Left lung (tissue), 10 donors: ENCODE results near the gene CHRM4. TPM values are rescaled to one million over a fixed set of nuclear protein-coding genes. Genes with fewer than 3 reads are reported as not detected.
A peak's percentile ranks its signal among the peaks of the same experiment; 100 is the strongest.
"Not testable (repeated sequence)": the region's sequence is repeated elsewhere in the genome, so short reads cannot be mapped to it uniquely, and the experiment has no call there.

ENCODE experiments used
- ATAC-seq: fragments of 200-7000 bp; cut with Tn5 transposase; one replicate; pipeline ENCODE4 v1.9.1; 2020; ENCODE audit warnings: moderate library complexity
- DNase-seq, 4 donors: peaks; one replicate each; pipeline ENCODE4 v3.0.0-alpha.2; 2013 to 2020
- H3K27ac ChIP-seq, 2 donors: fragments of 200-600 bp; sonication (generic) in 1 of 2; one replicate each; pipeline versions ENCODE4 v1.5.0 to v1.8.0; 2020 to 2021
- H3K27me3 ChIP-seq, 2 donors: fragments of 200-600 bp; sonication (generic) in 1 of 2; one replicate each; pipeline versions ENCODE4 v1.5.0 to v1.8.0; 2020 to 2021
- H3K36me3 ChIP-seq, 2 donors: fragments of 200-600 bp; sonication (generic) in 1 of 2; one replicate each; pipeline versions ENCODE4 v1.5.0 to v1.8.0; 2020 to 2021
- H3K4me1 ChIP-seq, 2 donors: fragments of 200-600 bp; one replicate each; pipeline ENCODE4 v1.8.0; 2021
- H3K4me3 ChIP-seq, 2 donors: fragments of 200-600 bp; sonication (generic) in 1 of 2; one replicate each; pipeline versions ENCODE4 v1.5.0 to v1.8.0; 2020 to 2021; ENCODE audit warnings: mild to moderate bottlenecking in 1 of 2
- H3K9me3 ChIP-seq, 2 donors: fragments of 200-600 bp; sonication (generic) in 1 of 2; one replicate each; pipeline versions ENCODE4 v1.5.0 to v1.8.0; 2020 to 2021
- CTCF ChIP-seq, 2 donors: fragments of 200-600 bp; sonication (generic) in 1 of 2; IDR thresholded peaks; one replicate each; pipeline versions ENCODE4 v1.5.0 to v1.8.0; 2021; ENCODE audit warnings: antibody characterized with exemption in 2 of 2
- intact Hi-C, 2 donors: fragments of 100-400 bp; cut with DNase I; formaldehyde crosslinking; loops; one replicate each; pipeline versions ENCODE4 v1.11.2 to v1.14.2; 2022
- polyA plus RNA-seq, 6 donors: library from polyadenylated mRNA; unstranded; fragments of 120-200 nt; gene quantifications; one replicate each; pipeline ENCODE4 v1.2.1, GENCODE V29; 2013; ENCODE audit not compliant: insufficient read length in 6 of 6
- total RNA-seq, 2 donors: library from RNA; stranded (reverse); fragmentation: NEBNext Ultra II Directional; extraction: Animal tissue kit (Norgen Biotek cat#: 25700); gene quantifications; one replicate each; pipeline ENCODE4 v1.2.1, GENCODE V29; 2021
- donor health status: DM: no; HTN: yes; CAD: no.
- donor health status: DM: no; HTN: no; CAD: no.

CHRM4 gene
- total and polyA plus RNA-seq, 8 donors = 0.10 to 0.21 (median 0.14) TPM; not detected in 3

DNA sequence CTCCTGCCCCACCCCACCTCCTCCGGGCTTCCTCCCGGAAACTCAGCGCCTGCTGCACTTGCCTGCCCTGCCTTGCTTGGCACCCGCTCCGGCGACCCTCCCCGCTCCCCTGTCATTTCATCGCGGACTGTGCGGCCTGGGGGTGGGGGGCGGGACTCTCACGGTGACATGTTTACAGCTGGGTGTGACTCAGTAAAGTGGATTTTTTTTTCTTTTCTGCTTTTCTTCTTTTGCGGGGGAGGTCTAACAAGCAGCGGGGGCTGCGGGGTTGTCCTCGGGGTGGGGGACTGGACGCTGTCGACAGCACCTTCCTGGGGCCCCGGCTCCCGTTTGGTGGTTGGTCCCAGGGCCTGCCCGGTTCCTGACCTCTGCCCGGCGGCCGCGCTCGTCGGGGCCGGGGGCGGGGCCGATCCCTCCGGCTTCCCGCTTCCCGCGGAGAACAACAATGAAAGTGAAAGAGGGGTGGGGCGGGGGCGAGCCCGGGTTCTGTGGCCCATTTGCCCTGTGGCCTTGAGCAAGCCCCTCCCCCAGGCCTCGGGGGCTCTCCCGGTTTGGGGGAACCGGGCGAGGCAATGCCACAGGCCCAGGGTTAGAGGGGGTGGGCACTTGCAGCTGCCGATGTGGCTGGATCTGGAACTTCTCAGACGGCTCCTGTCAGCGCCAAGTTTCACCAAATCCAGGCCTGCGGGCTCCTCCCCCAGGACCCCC is 11.1 kb downstream of the CHRM4 start:
- H3K9me3 ChIP-seq = no peaks in the 10 kb centered on the region
- peak overlapping the region; percentile 61 to 68 for H3K27ac ChIP-seq
- H3K4me3 ChIP-seq = peak overlapping the region; percentile 67 to 70
- intact Hi-C loops = no loop called here
- peak in 3 of 4 donors; percentile 68 to 92 (median 79) for DNase-seq
- H3K27me3 ChIP-seq = peaks cover 0 to 36% of the 10 kb centered on the region in 2 donors
- TF ChIP-seq CTCF (IDR thresholded peaks at IDR 0.05) = no peak
- peaks cover 5 to 41% of the 10 kb centered on the region in 2 donors for H3K4me1 ChIP-seq
- H3K36me3 ChIP-seq = peaks cover 0 to 34% of the 10 kb centered on the region in 2 donors
- peak; percentile 75 for ATAC-seq

DNA sequence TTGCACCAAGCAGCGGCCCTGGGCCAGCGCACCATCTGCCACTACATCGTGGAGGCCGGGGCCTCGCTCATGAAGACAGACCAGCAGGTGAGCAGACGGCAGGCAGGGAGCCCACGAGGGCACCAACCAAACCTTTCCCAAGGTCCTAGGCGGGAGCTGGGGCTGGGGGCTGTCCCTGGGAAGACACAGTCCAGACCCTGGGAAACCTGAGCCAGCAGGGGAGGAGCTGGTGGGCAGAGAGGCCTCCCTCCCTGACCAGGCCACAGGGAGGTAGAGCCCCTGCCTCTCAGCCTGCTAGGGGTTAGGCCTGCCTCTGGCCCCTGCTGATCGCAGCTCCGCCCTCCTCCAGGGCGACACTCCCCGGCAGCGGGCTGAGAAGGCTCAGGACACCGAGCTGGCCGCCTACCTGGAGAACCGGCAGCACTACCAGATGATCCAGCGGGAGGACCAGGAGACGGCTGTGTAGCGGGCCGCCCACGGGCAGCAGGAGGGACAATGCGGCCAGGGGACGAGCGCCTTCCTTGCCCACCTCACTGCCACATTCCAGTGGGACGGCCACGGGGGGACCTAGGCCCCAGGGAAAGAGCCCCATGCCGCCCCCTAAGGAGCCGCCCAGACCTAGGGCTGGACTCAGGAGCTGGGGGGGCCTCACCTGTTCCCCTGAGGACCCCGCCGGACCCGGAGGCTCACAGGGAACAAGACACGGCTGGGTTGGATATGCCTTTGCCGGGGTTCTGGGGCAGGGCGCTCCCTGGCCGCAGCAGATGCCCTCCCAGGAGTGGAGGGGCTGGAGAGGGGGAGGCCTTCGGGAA is 11.9 kb downstream of the CHRM4 start:
- ATAC-seq = peak; percentile 18
- DNase-seq, H3K9me3 ChIP-seq, intact Hi-C loops, H3K4me3 ChIP-seq: not testable (repeated sequence)
- peaks cover 5 to 41% of the 10 kb centered on the region in 2 donors for H3K4me1 ChIP-seq
- peak overlapping the region; percentile 61 to 68 for H3K27ac ChIP-seq
- peaks cover 0 to 29% of the 10 kb centered on the region in 2 donors for H3K27me3 ChIP-seq
- peaks cover 0 to 42% of the 10 kb centered on the region in 2 donors for H3K36me3 ChIP-seq

GRCh38 chr11:46378811-46379481 is 12.6 kb downstream of the CHRM4 start:
- H3K4me3 ChIP-seq = no peak overlapping the region
- peak overlapping the region in 1 of 2 donors; percentile 68 for H3K27ac ChIP-seq
- no peak for ATAC-seq
- peaks cover 0 to 49% of the 10 kb centered on the region in 2 donors for H3K36me3 ChIP-seq
- DNase-seq = no peak
- H3K9me3 ChIP-seq = no peaks in the 10 kb centered on the region
- H3K27me3 ChIP-seq = peaks cover 0 to 29% of the 10 kb centered on the region in 2 donors
- TF ChIP-seq CTCF (IDR thresholded peaks at IDR 0.05) = no peak
- intact Hi-C loops = no loop called here
- H3K4me1 ChIP-seq = peaks cover 5 to 41% of the 10 kb centered on the region in 2 donors

DNA sequence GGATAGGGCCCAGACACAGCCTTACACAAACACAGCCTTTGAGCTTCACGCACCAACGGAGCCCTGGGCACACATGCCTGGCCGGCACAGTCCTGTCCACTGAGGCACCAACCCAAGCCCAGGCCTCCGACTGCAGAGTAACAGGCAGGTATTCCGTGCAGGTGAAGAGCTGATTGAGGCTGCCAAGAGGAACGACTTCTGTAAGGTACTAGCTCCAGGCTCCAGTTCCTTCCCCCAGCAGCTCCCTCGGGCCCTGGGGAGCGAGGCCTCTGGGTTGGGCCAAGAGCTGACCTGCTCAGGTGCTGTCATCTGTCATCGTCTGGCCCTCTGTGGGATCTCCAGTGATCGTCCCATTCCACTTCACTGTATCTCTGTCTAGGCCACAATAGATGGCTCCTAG is 13.3 kb downstream of the CHRM4 start:
- Histone ChIP-seq H3K4me3 (no peak overlapping the region), H3K27ac (no peak overlapping the region)
- intact Hi-C loops = no loop called here

More for the DNA sequence above, 13.3 kb downstream of the CHRM4 start:
- Histone ChIP-seq H3K4me1 (peaks cover 5 to 41% of the 10 kb centered on the region in 2 donors), H3K36me3 (peaks cover 0 to 56% of the 10 kb centered on the region in 2 donors), H3K27me3 (peaks cover 0 to 25% of the 10 kb centered on the region in 2 donors), H3K9me3 (no peaks in the 10 kb centered on the region)
- ATAC-seq (no peak), DNase-seq (no peak)
- TF ChIP-seq CTCF (IDR thresholded peaks at IDR 0.05) = no peak
